ENCODE data around the gene KRTAP12-3.
"Not testable (repeated sequence)": the region's sequence is repeated elsewhere in the genome, so short reads cannot be mapped to it uniquely, and the experiment has no call there.

The KRTAP12-3 gene, protein sequence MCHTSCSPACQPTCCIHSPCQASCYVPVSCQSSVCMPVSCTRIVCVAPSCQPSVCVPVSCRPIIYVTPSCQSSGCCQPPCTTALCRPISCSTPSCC

DNA sequence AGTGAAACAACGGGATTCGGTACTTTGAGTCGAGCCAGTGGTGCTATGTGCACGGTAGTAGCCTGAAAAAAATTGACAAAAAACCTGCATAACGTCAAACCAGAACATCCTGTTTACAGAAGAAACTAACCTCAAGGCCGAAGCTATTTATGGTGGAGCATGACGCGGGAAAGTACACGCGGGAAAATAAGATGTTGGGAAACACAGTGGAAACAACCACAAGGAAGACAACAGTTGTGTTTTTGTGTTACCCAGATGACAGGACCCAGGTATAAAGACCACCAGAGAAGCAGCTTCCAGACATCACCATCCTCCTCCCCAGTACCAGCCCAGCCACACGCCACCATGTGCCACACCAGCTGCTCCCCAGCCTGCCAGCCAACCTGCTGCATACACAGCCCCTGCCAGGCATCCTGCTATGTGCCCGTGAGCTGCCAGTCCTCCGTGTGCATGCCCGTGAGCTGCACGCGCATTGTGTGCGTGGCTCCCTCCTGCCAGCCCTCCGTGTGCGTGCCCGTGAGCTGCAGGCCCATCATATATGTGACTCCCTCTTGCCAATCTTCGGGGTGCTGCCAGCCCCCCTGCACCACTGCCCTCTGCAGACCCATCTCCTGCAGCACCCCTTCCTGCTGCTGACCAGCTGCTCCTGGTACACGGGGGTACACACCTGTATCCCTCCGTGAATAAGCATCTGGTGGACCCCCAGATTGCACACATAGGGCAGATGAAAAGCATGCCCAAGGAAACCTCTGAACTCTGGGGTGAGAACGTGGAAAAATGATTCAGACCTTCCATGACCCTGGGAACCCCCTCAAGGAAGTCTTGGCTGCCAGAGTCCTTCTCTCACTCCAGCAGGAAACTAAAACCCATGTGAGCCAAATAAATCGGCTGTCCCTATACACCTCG is at the start of gene KRTAP12-3:
TSS of gene KRTAP12-3 (plus strand) at position 298 of the 906 bp plus-strand sequence. CDS start at position 346, 48 bp downstream.
- DNase-seq (ENCODE audit: extremely low spot score, insufficient read length, low read depth) (no peak), FAIRE-seq (no peak)

DNA sequence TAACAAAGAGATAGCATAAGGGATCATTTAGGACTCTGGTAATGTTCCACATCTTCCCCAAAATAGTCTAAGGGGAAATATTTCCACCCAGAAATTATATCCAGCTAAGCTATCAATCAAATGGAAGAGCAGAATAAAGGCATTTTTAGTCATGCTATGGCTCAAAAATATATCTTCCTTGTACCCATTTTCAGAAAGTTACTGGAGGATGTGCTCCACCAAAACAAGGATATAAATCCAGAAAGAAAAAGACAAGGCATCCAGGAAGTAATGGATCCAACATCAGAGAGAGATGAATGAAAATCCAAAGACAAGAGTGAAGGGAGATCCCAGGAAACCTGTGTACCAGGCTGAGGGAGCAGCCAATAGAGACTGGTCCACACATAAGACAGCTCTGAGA is 48.5 kb upstream of the KRTAP12-3 start:
- no peak for DNase-seq (ENCODE audit: extremely low spot score, insufficient read length, low read depth)
- FAIRE-seq: no peak

DNA sequence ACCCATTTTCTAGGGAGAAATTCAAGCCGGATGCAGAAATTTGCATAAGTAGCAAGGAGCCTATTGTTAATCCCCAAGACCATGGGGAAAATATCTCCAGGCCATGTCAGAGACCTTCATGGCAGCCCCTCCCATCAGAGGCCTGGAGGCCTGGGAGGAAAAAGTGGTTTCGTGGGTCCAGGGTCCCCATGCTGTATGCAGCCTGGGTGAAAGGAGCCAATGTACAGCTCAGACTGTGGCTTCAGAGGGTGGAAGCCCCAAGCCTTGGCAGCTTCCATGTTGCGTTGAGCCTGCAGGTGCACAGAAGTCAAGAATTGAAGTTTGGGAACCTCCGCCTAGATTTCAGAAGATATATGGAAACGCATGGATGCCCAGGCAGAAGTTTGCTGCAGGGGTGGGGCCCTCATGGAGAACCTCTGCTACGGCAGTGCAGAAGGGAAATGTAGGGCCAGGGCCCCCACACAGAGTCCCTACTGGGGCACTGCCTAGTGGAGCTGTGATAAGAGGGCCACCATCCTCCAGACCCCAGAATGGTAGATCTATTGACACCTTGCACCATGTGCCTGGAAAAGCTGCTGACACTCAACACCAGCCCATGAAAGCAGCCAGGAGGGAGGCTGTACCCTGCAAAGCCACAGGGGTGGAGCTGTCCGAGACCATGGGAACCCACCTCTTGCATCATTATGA is 47.4 kb upstream of the KRTAP12-3 start:
- DNase-seq (ENCODE audit: extremely low spot score, insufficient read length, low read depth); FAIRE-seq: not testable (repeated sequence)

DNA sequence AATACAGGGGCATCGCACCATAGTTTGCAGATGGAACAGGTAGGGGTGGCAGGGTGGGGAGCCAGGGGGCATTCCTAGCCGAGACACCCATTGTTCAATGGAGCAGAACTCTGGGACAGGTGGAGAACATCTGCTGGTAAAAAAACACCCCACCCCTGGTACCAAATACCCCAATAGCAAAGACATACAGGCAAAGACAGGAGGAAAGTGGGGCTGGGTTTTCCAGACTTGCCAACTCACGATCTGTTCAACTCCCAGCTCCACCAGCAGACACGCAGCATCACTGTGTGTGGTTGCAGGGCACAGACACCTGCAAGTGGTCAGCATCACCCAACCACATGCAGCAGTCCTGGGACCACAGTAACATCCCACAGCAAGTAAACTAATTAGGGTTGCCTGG is 46.2 kb upstream of the KRTAP12-3 start:
- DNase-seq (ENCODE audit: extremely low spot score, insufficient read length, low read depth) (no peak), FAIRE-seq (no peak)

DNA sequence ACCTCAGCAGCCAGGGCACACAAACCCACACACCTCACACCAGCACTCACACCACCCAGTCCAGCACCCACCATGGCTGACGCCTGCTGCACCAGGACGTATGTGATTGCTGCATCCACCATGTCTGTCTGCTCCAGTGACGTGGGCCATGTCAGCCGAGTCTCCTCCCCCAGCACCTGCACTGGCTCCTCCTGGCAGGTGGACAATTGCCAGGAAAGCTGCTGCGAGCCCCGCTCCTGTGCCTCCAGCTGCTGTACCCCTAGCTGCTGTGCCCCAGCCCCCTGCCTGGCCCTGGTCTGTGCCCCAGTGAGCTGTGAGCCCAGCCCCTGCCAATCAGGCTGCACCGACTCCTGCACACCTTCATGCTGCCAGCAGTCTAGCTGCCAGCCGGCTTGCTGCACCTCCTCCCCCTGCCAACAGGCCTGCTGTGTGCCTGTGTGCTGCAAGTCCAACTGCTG is 45.7 kb upstream of the KRTAP12-3 start, which contains the start of gene KRTAP10-8:
TSS of gene KRTAP10-8 (plus strand) at position 51 of the 458 bp plus-strand sequence. CDS start at position 73, 22 bp downstream.
- FAIRE-seq (no peak), DNase-seq (ENCODE audit: extremely low spot score, insufficient read length, low read depth) (no peak)

DNA sequence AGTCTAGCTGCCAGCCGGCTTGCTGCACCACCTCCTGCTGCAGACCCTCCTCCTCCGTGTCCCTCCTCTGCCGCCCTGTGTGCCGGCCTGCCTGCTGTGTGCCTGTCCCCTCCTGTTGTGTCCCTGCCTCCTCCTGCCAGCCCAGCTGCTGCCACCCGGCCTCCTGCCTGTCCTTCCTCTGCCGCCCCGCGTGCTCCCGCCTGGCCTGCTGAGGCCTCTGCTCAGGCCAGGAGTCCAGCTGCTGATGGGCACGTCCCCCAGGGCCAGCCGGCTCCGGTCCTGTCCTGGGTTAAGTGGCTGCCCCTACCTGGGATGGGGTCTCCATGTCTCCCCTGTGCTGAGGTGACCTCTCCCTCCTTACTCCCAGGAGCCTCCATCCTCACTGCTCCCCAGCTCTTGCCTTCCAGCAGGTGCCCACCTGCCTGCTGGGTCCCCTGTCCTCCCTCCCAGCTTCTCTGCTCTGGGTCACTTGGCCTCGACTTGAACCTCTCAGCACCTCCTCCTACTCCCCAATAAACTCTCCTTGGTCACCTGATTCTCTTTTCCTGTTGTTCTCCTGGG is 45.0 kb upstream of the KRTAP12-3 start:
- no peak for FAIRE-seq
- DNase-seq (ENCODE audit: extremely low spot score, insufficient read length, low read depth): no peak

DNA sequence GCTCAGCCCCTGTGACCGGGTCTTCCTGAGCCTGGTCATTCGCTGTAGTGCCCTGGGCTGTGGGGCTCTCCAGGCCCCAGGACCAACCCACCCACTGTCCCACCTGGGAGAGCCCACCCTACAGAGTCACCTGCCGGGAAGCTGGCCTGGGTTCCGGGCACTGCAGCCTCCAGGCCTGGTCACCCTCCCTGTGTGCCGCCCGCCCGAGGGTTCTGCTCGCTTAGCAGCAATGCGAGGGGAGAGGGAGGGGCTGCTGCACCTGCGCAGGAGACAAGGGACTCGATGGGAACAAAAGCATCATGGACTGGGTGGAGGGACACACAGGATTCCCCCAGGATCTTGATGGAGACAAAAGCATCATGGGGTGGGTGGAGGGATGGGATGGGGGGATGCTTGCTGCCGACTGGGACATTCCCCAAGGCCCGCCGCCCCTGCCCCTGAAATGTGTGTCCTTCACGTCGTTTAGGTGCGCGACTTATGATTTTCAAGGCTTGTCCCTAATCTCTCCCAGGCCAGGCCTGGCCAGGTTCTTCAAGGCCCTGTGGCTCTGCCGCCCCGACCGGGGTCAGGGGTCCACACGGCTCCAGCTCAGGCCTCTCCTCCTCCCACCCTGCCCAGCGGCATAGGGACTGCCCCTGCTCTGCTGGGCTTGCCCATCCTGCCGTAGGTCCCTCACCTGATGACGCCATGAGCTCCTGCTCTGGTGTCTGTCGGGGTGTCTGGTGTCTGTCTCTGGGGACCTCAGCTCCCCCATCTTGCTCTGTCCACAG is 44.2 kb upstream of the KRTAP12-3 start:
- DNase-seq (ENCODE audit: extremely low spot score, insufficient read length, low read depth): no peak
- no peak for FAIRE-seq

DNA sequence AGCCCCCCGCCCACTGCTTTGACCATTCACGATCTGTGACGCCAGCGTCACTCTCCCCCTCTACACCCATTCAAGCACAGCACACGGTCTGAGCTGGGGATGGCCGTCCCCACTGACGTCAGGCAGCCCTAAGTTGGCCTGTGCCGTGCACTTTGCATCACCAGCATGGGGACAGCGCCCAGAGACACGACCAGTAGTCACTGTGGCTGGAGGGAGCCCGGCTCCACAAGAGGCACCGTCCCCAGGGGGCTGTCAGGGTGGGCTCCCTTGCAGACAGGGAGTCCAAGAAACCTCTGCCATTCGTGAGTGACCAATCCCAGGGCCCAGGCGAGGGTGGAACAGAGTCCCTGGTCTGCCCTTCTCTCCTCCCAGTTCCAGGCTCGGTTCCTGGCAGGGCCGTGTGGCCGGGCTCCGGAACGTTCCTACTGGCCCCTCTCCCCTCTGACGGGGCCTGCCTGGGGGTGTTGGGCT is 43.5 kb upstream of the KRTAP12-3 start:
- FAIRE-seq (no peak), DNase-seq (ENCODE audit: extremely low spot score, insufficient read length, low read depth) (no peak)

DNA sequence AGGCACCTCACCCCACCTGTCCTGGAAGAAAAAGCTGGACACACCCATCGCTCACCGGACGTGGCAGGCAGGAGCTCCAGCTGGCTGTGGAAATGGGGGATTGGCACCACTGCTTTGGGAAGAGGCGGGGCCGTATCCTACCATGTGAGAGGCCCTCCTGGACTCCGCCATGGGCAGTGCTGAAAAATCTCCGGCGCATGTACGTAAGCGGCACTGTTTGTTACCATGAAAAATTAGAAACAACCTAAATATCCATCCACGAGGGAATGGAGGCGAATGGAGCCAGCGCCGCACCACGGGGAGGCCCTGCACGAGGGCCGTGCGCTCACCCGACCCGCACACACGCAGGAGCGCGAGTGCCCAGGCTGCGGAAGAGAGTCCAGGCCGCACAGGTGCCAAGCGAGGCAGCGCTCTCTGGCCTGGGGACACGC is 42.8 kb upstream of the KRTAP12-3 start:
- DNase-seq (ENCODE audit: extremely low spot score, insufficient read length, low read depth) (no peak), FAIRE-seq (no peak)

DNA sequence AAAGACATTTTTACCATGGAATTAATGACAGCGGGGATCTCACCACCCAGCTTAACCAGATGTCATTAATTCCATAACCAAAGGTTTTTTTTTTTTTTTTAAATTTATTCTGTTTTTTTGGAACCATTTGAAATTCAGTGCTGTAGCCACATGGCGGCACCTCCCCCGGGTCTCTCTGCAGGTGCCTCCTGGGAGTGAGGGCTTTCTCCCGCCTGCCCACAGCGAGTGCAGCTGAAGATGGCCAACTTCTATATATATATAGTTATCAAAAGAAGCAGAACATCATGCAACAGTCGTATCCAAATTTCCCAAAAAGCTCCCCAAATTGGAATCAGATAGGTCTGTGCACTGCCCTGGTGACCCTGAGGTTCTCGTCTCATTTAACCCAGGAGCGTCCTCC is 42.3 kb upstream of the KRTAP12-3 start:
- FAIRE-seq (no peak), DNase-seq (ENCODE audit: extremely low spot score, insufficient read length, low read depth) (no peak)

DNA sequence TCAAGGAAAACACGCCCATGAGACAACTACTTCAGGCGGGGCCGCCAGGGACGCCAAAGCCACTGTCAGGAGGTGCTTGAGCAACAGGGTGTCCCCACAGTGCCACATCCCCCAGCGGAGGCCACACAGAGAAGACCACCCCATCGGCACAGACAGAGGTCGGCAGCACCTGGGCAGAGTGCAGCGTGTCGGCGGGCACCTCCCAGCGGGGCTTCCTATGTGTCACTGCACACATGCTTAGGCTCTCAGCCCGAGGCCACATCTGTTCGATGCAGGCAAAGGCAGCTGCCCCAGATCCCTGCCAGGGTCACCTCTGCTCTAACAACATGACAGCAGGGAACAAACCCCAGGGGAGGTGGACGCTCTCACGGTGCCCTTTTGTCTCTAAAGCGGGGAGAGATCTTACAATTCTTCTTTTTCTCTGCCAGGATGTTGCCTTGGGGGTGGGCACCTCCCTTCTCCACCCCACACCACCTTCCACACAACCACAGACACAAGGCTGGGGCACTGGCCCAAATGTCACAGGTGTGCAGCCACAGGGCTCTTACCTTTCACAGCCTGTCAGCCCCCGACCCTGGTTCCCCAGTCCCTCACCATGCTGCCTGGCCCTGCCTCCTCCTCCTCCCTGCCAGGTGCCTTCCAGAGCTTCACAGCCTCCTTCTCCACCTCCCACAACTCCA is 41.7 kb upstream of the KRTAP12-3 start:
- DNase-seq (ENCODE audit: extremely low spot score, insufficient read length, low read depth): no peak
- FAIRE-seq: no peak

DNA sequence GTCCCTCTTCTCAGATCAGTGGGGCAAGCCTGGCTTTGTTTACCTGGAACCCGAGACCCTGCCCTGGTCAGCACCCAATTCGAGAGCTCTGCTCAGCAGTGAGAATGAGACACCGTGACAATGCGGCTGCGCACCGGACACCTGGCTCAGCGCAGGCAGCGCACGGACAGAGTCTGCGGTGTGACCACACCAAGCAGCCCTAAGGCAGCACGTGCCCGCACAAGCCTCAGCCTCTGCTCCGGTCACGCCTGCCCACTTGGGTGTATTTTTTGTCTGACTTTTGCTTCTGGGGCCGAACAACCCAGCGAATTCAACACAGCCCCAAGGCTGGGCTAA is 41.2 kb upstream of the KRTAP12-3 start:
- FAIRE-seq: no peak
- no peak for DNase-seq (ENCODE audit: extremely low spot score, insufficient read length, low read depth)

DNA sequence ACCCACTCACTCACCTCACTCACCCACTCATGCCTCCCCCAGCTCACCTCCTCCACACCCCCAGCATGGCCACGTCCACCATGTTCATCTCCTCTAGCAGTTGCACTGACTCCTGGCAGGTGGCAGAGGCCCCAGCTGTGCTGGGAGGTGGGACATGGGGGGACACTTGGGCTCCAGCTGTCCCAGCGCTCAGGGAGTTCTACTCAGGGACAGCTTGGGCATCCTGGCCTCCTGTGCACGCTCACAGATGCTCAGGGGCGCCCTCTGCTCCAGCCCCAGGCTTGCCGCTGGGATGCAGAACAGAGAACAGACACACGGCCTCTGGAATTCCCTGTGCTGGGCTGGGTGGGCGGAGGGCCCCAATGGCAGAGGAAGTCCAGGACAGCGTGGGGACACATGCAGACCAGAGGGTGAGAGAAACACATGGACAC is 40.6 kb upstream of the KRTAP12-3 start:
- DNase-seq (ENCODE audit: extremely low spot score, insufficient read length, low read depth) (no peak), FAIRE-seq (no peak)

DNA sequence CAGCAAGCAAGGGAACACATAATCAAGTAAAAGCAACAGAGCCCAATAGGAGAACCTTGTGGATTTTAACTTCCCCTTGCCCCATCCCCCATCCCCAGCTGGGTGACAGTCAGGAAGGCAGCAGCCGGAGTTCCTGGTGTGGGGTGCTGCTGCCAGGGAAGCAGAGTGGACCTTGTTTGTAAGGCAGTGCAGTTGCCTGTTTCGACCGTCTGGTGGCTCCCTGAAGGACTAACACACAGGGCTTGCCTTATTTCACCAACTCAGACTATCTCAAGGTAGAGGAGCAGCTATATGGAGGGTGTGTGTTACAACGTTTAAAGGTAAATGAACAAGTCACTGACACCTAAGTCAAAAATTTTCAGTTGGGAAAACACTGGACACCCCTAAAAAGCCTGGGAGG is 39.2 kb upstream of the KRTAP12-3 start:
- FAIRE-seq (no peak), DNase-seq (ENCODE audit: extremely low spot score, insufficient read length, low read depth) (no peak)

DNA sequence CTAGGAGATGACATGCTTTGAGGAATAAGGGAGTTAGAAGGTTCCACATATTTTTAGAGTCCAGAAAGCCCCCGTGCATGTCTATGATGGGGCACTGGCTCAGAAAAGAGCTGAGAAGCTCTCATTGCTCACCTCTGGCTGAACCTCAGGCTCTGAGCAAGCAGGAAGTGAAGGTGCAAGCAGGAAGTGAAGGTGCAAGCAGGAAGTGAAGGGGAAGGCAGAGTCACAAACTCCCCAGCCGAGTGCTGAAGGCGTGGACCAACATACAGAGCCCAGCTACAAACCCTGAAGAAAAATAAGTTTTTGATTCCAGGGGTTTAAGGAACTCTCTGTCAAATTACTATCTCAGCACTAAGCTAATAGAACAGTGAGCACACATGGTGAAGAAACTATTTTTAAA is 38.8 kb upstream of the KRTAP12-3 start:
- no peak for DNase-seq (ENCODE audit: extremely low spot score, insufficient read length, low read depth)

DNA sequence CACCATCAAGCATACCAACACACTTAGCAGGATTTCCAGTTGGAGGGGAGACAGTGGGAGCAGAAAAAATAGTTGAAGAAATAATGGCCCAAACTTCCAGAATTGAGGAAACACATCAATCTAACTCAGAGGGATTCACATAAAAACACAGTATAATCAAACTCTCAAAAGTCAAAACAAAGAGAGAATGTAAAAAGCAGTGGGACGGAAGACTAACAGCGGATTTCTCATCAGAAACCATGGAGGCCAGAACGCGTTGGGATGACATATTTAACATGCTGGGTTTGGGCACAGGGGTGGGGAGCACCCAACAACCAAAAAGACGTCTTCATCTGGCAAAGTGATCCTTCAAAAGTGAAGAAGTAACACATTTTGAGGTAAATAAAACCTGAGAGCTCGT is 37.8 kb upstream of the KRTAP12-3 start:
- FAIRE-seq: no peak

More for the DNA sequence above, 38.8 kb upstream of the KRTAP12-3 start:
- no peak for FAIRE-seq

DNA sequence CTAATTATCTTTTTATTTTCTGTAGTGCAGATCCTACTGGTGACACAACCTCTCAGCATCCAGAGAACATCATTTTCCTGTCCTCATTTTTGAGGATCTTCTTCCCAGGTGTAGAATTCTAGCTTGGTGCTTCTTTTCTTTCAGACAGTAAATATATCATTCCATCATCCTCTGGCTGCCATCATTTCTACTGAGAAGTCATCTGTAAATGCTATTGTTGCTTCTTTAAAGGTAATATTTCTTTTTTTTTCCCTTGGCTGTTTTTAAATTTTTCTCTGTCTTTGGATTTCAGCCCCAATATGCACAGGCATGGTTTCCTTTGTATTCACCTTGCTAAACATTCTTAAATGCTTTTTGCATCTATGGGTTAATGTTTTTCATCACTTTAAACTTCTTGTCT is 34.2 kb upstream of the KRTAP12-3 start:
- FAIRE-seq: no peak
- no peak for DNase-seq (ENCODE audit: extremely low spot score, insufficient read length, low read depth)

More for the DNA sequence above, 37.8 kb upstream of the KRTAP12-3 start:
- DNase-seq (ENCODE audit: extremely low spot score, insufficient read length, low read depth): no peak

DNA sequence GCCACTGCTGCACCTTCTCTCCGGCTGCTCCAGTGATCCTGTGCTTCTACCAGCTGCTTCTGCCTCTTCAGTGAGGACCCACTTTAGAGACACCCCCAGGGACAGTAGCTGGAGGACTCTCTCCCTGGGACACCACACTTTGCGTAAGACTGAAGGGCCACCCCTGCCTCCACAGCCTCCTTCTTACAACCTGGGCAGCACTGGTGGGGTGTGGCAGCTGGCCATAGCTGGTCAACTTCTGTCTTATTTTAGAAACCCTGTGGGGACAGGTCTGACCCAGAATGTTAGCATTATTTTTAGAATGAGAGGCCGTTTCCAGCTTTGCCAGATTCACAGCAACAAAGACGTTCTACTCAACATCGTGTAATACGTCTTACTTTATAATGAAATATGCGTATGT is 32.0 kb upstream of the KRTAP12-3 start:
- DNase-seq (ENCODE audit: extremely low spot score, insufficient read length, low read depth): no peak
- no peak for FAIRE-seq

DNA sequence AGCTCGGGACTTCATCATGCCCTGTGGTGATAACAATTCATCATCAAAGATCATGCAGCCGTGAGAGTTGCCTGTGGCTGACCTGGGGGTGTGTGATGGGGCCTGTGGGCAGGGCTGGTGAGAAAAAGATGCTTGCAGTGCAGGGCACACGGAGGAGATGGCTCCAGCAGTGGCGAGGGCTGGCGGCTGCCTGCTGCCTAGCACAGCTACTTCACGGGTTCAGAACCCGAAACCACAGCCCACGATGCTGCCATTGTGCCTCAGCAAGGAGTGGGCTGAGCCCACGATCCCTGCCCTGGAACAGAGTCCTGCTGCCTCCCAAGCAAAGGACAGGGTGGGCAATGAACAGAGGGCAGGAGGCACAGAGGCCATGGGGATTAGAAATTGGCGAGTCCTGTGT is 31.5 kb upstream of the KRTAP12-3 start:
- FAIRE-seq: no peak

More for the DNA sequence above, 31.5 kb upstream of the KRTAP12-3 start:
- DNase-seq (ENCODE audit: extremely low spot score, insufficient read length, low read depth): no peak
